Transverse colon (tissue), 4 donors: ENCODE results near the gene RBBP8NL. TPM values are rescaled to one million over a fixed set of nuclear protein-coding genes. Genes with fewer than 3 reads are reported as not detected.

Experiments used
- DNase-seq: peaks from one replicate; pipeline ENCODE4 v3.0.0-alpha.2; 2019
- H3K27ac ChIP-seq, 4 donors: fragments of 200-600 bp; sonication (generic); 2 replicates each; pipeline ENCODE4 v1.5.1; 2016 to 2018; ENCODE audit warnings: inconsistent platforms in 4 of 4
- H3K27me3 ChIP-seq: fragments of 200-600 bp; sonication (generic); 2 replicates; pipeline ENCODE4 v1.5.1; 2017; ENCODE audit warnings: inconsistent platforms
- H3K36me3 ChIP-seq, 4 donors: fragments of 200-600 bp; sonication (generic); 2 replicates each; pipeline ENCODE4 v1.5.1; 2017 to 2019; ENCODE audit warnings: inconsistent platforms in 4 of 4
- H3K4me1 ChIP-seq, 4 donors: fragments of 200-600 bp; sonication (generic); 2 replicates each; pipeline ENCODE4 v1.5.1; 2017 to 2020; ENCODE audit warnings: inconsistent platforms in 4 of 4
- H3K4me3 ChIP-seq, 4 donors: fragments of 200-600 bp; sonication (generic); 1 replicate in 1 of 4; 2 replicates in 3 of 4; pipeline versions ENCODE4 v1.5.1 to v1.6.1; 2017 to 2019; ENCODE audit warnings: inconsistent platforms in 4 of 4
- H3K9me3 ChIP-seq, 2 donors: fragments of 200-600 bp; sonication (generic); 2 replicates each; pipeline ENCODE4 v1.5.1; 2017 to 2019; ENCODE audit warnings: inconsistent platforms in 2 of 2
- EP300 ChIP-seq: sonication (generic); formaldehyde crosslinking; IDR thresholded peaks from one replicate; pipeline ENCODE4 v1.6.1; 2017; ENCODE audit warnings: antibody characterized with exemption, low read depth
- POLR2A ChIP-seq: fragments of 450-650 bp; IDR thresholded peaks from one replicate; pipeline ENCODE4 v1.6.1; 2016; ENCODE audit warnings: antibody characterized with exemption, mild to moderate bottlenecking, moderate library complexity
- POLR2AphosphoS5 ChIP-seq, 3 donors: sonication (generic); formaldehyde crosslinking; IDR thresholded peaks; one replicate each; pipeline ENCODE4 v1.6.1; 2016; ENCODE audit warnings: antibody characterized with exemption in 3 of 3
- WGBS, 2 donors: methylation state at CpG; one replicate each; pipeline ENCODE4 v1.1.5; 2018; ENCODE audit warnings: low coverage in 1 of 2; 5-methylcytosine and 5-hydroxymethylcytosine counted together
- in situ Hi-C, 4 donors: fragments of 200-750 bp; cut with MboI; loops; one replicate each; pipeline versions ENCODE4 v1.15.0 to v1.15.1; 2017; ENCODE audit warnings: low sequenced_read_pairs in 3 of 4, low pct_ligation_motif_present in 1 of 4, low pct_unique_long_range_greater_than_20kb in 1 of 4
- intact Hi-C: fragments of 100-400 bp; cut with DNase I; formaldehyde crosslinking; loops from one replicate; pipeline ENCODE4 v1.15.1; 2023; ENCODE audit warnings: low total_unique reads
- total RNA-seq, 4 donors: library from RNA; depleted of rRNA; stranded (reverse); fragments of >200 nt; gene quantifications; one replicate each; pipeline ENCODE4 v1.1.0, GENCODE V29; 2016
- TF ChIP-seq, protein P1 (sequence below), 5 experiments: fragments of 200-600 bp in 3 of 5; fragments of 450-650 bp in 2 of 5; sonication (generic) in 3 of 5; IDR thresholded peaks; 1 replicate in 2 of 5; 2 replicates in 3 of 5; pipeline ENCODE4 v1.5.1; 2016 to 2017; ENCODE audit warnings: antibody characterized with exemption in 5 of 5, inconsistent platforms in 3 of 5, mild to moderate bottlenecking in 2 of 5, moderate library complexity in 1 of 5

RBBP8NL gene
- total RNA-seq, 4 donors from 2014 or later = 0.75 to 9.4 (median 4.3) TPM

DNA sequence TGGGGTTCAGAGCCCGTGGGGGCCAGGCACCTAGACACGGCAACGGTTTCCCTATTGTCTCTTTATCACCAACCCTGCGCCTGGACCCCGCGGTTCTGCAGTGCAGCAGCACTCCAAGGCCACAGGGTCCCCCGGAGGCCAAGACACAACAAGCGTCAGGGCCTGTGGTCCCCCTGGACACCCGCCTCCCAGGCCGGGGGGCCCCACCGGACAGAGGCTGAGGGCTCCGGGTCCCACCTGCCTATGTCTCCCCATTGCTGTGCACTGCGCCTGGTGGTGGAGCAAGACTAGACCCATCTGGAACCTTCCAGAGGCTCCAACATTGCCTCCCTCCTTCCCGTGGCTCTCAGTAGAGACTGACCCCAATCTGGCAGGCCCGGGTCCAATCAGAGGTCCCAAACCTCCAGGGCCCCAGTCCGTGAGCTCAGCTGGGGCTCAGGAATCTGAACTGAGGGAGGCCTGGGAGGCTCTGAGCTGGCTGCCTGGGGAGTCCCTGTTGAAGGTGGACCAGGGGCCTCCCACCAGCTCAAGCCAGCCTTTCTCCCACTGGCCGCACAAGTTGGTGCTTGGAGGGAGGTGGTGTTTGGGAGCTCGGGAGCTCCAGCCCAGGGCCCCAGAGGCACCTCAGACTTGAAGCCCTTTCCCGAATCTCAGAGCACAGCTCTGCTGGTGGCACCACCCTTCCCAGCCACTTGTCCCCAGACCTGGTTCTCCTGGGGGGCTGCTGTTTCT, 39.6 kb upstream of the RBBP8NL start:
- WGBS, 2 donors = 74% methylated on average over 19 of the region's 19 CpGs; no CpG with 5 or more reads in 1 of the 2 donors
- TF ChIP-seq EP300 (no peak), POLR2AphosphoS5 (IDR thresholded peaks at IDR 0.05) (no peak), POLR2A (no peak)
- TF ChIP-seq, protein P1, sequence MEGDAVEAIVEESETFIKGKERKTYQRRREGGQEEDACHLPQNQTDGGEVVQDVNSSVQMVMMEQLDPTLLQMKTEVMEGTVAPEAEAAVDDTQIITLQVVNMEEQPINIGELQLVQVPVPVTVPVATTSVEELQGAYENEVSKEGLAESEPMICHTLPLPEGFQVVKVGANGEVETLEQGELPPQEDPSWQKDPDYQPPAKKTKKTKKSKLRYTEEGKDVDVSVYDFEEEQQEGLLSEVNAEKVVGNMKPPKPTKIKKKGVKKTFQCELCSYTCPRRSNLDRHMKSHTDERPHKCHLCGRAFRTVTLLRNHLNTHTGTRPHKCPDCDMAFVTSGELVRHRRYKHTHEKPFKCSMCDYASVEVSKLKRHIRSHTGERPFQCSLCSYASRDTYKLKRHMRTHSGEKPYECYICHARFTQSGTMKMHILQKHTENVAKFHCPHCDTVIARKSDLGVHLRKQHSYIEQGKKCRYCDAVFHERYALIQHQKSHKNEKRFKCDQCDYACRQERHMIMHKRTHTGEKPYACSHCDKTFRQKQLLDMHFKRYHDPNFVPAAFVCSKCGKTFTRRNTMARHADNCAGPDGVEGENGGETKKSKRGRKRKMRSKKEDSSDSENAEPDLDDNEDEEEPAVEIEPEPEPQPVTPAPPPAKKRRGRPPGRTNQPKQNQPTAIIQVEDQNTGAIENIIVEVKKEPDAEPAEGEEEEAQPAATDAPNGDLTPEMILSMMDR (IDR thresholded peaks at IDR 0.05) = no peak
- in situ Hi-C loops = no loop called here
- intact Hi-C loops = no loop called here
- H3K27ac ChIP-seq = no peak overlapping the region
- H3K36me3 ChIP-seq = no peaks in the 10 kb centered on the region
- no peak for DNase-seq
- peaks cover 31% of the 10 kb centered on the region for H3K27me3 ChIP-seq
- H3K4me3 ChIP-seq = no peak overlapping the region
- H3K9me3 ChIP-seq = no peaks in the 10 kb centered on the region
- no peaks in the 10 kb centered on the region for H3K4me1 ChIP-seq

- intact Hi-C loops = no loop called here
- peaks cover 31% of the 10 kb centered on the region for H3K27me3 ChIP-seq
- 79 to 90% methylated on average over 4 to 45 of the region's 48 CpGs for WGBS, 2 donors
- H3K4me1 ChIP-seq = no peaks in the 10 kb centered on the region
- H3K4me3 ChIP-seq = no peak overlapping the region
- no peaks in the 10 kb centered on the region for H3K36me3 ChIP-seq
- H3K27ac ChIP-seq = no peak overlapping the region
- TF ChIP-seq EP300 = no peak
- in situ Hi-C loops = no loop called here
- no peak for DNase-seq
- H3K9me3 ChIP-seq = no peaks in the 10 kb centered on the region
Observed at GRCh38 chr20:62466072-62466760, 38.9 kb upstream of the RBBP8NL start.

DNA sequence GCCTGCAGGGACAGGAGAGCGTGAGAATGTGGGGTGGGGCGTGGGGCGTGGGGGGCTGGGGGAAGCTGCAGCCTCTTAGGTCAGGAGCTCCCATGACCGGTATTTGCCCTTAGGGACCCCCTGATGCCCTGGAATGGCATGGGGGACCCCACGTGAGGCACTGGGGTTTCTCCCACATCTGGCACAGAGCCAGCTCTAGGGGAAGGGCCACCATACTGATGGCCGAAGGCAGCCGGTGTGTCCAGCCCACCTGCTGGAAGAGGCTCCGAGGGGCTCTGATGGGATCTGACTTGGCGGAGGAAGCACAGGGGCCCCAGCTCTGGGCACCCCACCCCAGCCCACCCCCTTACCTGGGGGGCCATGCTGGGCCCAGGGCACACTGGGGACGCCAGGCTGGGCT, 37.7 kb upstream of the RBBP8NL start:
- no peaks in the 10 kb centered on the region for H3K36me3 ChIP-seq
- in situ Hi-C loops (no loop called here), intact Hi-C loops (no loop called here)
- WGBS, 2 donors = 71% methylated on average over 6 of the region's 10 CpGs; no CpG with 5 or more reads in 1 of the 2 donors
- H3K9me3 ChIP-seq = no peaks in the 10 kb centered on the region
- H3K4me1 ChIP-seq = no peaks in the 10 kb centered on the region
- no peak overlapping the region for H3K4me3 ChIP-seq
- no peak for DNase-seq
- H3K27me3 ChIP-seq = peaks cover 20% of the 10 kb centered on the region
- no peak overlapping the region for H3K27ac ChIP-seq
- TF ChIP-seq POLR2A (no peak), EP300 (no peak), POLR2AphosphoS5 (IDR thresholded peaks at IDR 0.05) (no peak)
- TF ChIP-seq, protein P1 (IDR thresholded peaks at IDR 0.05) = no peak

- H3K27ac ChIP-seq = no peak overlapping the region
- TF ChIP-seq EP300 (no peak), POLR2AphosphoS5 (IDR thresholded peaks at IDR 0.05) (no peak), POLR2A (no peak)
- TF ChIP-seq, protein P1 (IDR thresholded peaks at IDR 0.05) = no peak
- no peak for DNase-seq
- in situ Hi-C loops = no loop called here
- no peaks in the 10 kb centered on the region for H3K9me3 ChIP-seq
- H3K36me3 ChIP-seq = no peaks in the 10 kb centered on the region
- no peaks in the 10 kb centered on the region for H3K4me1 ChIP-seq
- intact Hi-C loops = no loop called here
- 83% methylated on average over 10 of the region's 10 CpGs; no CpG with 5 or more reads in 1 of the 2 donors for WGBS, 2 donors
- H3K4me3 ChIP-seq = no peak overlapping the region
- H3K27me3 ChIP-seq = peaks cover 18% of the 10 kb centered on the region
Observed at GRCh38 chr20:62464425-62464770, 37.1 kb upstream of the RBBP8NL start.
